ENCODE measurements around the gene TRIM7. TPM values are rescaled to one million over a fixed set of nuclear protein-coding genes. Genes with fewer than 3 reads are reported as not detected.

The TRIM7 gene
- total and polyA plus RNA-seq, 2 donors (not counting 1 experiment from before 2014, with no cell fraction given), result 1.7 to 7.4 TPM

GRCh38 chr5:181198905-181199519, 6.0 kb downstream of the TRIM7 start:
- Histone ChIP-seq H3K4me1 (ENCODE audit: control insufficient read depth in 2 of 2, insufficient read depth in 2 of 2, low read length in 2 of 2) (peaks cover 16 to 19% of the 10 kb centered on the region in 2 donors), H3K9ac (ENCODE audit: low read length) (no peak overlapping the region), H3K4me2 (replicated peaks; ENCODE audit: low read depth, low read length, poor library complexity, severe bottlenecking) (no peak overlapping the region), H3K9me3 (ENCODE audit: control extremely low read depth in 1 of 3, control insufficient read depth in 2 of 3, insufficient read depth in 1 of 3, low read length in 2 of 3) (peaks cover 0 to 2% (median 0%) of the 10 kb centered on the region in 3 donors), H3K79me2 (ENCODE audit: control insufficient read depth, insufficient read depth, low read length) (no peaks in the 10 kb centered on the region), H3K27ac (ENCODE audit: low read length in 2 of 2) (peak overlapping the region; percentile 18 to 50), H3K36me3 (replicated peaks in 1 of 2; ENCODE audit: control extremely low read depth in 1 of 2, control insufficient read depth in 1 of 2, extremely low read depth in 1 of 2, insufficient read depth in 2 of 2, low read length in 1 of 2) (no peaks in the 10 kb centered on the region), H3K4me3 (ENCODE audit: control extremely low read depth in 1 of 5, extremely low read depth in 1 of 5, insufficient read depth in 1 of 5, low read depth in 2 of 5, low read length in 4 of 5) (no peak overlapping the region), H2AFZ (ENCODE audit: insufficient read depth, low read depth, low read length, poor library complexity, severe bottlenecking) (no peak overlapping the region), H3K27me3 (replicated peaks in 1 of 4; ENCODE audit: control extremely low read depth in 1 of 4, control insufficient read depth in 3 of 4, insufficient read depth in 4 of 4, low read length in 3 of 4) (peaks cover 0 to 10% (median 4%) of the 10 kb centered on the region in 4 experiments), H4K20me1 (ENCODE audit: control insufficient read depth, insufficient read depth, low read length, poor library complexity, severe bottlenecking) (no peaks in the 10 kb centered on the region)
- intact Hi-C loops (cut with micrococcal nuclease), result loop anchor here (1.0 kb wide), 1 partner anchor 8 kb away; no protein-coding TSS in a partner anchor
- peaks cover 30% of the 10 kb centered on the region for H3K4me1 Mint-ChIP-seq
- ChIA-PET CTCF (interaction anchor here (1.1 to 1.9 kb wide), 7 partner anchors 8 to 39 kb away, joined by 3 to 11 read pairs (median 5); no protein-coding TSS in a partner anchor), POLR2A (interaction anchor here (0.7 to 2.4 kb wide), 7 partner anchors 9 to 368 kb away, joined by 4 to 9 read pairs (median 6); partner anchors contain the start of genes RACK1 and TRIM52)
- H3K27me3 Mint-ChIP-seq, result no peaks in the 10 kb centered on the region
- no peaks in the 10 kb centered on the region for H3K9me3 Mint-ChIP-seq (ENCODE audit: insufficient read depth)
- 66% methylated on average over 7 of the region's 9 CpGs for WGBS (ENCODE audit: insufficient coverage)
- H3K4me3 Mint-ChIP-seq, result peak overlapping the region; percentile 50
- ATAC-seq (ENCODE audit: low read depth) (peak; percentile 88), DNase-seq (peak; percentile 73)
- no peak for TF ChIP-seq CTCF (IDR thresholded peaks at IDR 0.05)
- TF ChIP-seq EZH2 (IDR thresholded peaks at IDR 0.05; ENCODE audit: borderline replicate concordance, insufficient read depth, low read depth, low read length, poor library complexity, severe bottlenecking), result no peak
- H3K27ac Mint-ChIP-seq, result peak overlapping the region; percentile 79

- no peak overlapping the region for H3K4me2 ChIP-seq (replicated peaks; ENCODE audit: low read depth, low read length, poor library complexity, severe bottlenecking)
- intact Hi-C loops (cut with micrococcal nuclease), result no loop called here
These were observed 6.8 kb downstream of the TRIM7 start for GRCh38 chr5:181198106-181198685.

More at GRCh38 chr5:181198106-181198685, 6.8 kb downstream of the TRIM7 start:
- no peaks in the 10 kb centered on the region for H4K20me1 ChIP-seq (ENCODE audit: control insufficient read depth, insufficient read depth, low read length, poor library complexity, severe bottlenecking)
- H3K36me3 ChIP-seq (replicated peaks in 1 of 2; ENCODE audit: control extremely low read depth in 1 of 2, control insufficient read depth in 1 of 2, extremely low read depth in 1 of 2, insufficient read depth in 2 of 2, low read length in 1 of 2), result no peaks in the 10 kb centered on the region
- H3K27ac Mint-ChIP-seq, result peak overlapping the region; percentile 79
- no peaks in the 10 kb centered on the region for H3K9me3 ChIP-seq (ENCODE audit: control extremely low read depth in 1 of 3, control insufficient read depth in 2 of 3, insufficient read depth in 1 of 3, low read length in 2 of 3)
- H3K79me2 ChIP-seq (ENCODE audit: control insufficient read depth, insufficient read depth, low read length), result no peaks in the 10 kb centered on the region
- ChIA-PET POLR2A (interaction anchor here (0.7 to 2.4 kb wide), 6 partner anchors 9 to 367 kb away, joined by 3 to 9 read pairs (median 6); partner anchors contain the start of genes RACK1 and TRIM52), CTCF (interaction anchor here (1.0 to 1.9 kb wide), 4 partner anchors 9 to 25 kb away, joined by 3 to 7 read pairs (median 6); no protein-coding TSS in a partner anchor)
- TF ChIP-seq EZH2 (IDR thresholded peaks at IDR 0.05; ENCODE audit: borderline replicate concordance, insufficient read depth, low read depth, low read length, poor library complexity, severe bottlenecking) (no peak), CTCF (IDR thresholded peaks at IDR 0.05) (no peak)
- H3K4me3 Mint-ChIP-seq, result no peak overlapping the region
- no peak overlapping the region for H3K9ac ChIP-seq (ENCODE audit: low read length)
- H3K4me3 ChIP-seq (ENCODE audit: control extremely low read depth in 1 of 5, extremely low read depth in 1 of 5, insufficient read depth in 1 of 5, low read depth in 2 of 5, low read length in 4 of 5), result no peak overlapping the region
- no peaks in the 10 kb centered on the region for H3K27me3 Mint-ChIP-seq
- peaks cover 26% of the 10 kb centered on the region for H3K4me1 Mint-ChIP-seq
- H2AFZ ChIP-seq (ENCODE audit: insufficient read depth, low read depth, low read length, poor library complexity, severe bottlenecking), result no peak overlapping the region
- peaks cover 0 to 2% (median 1%) of the 10 kb centered on the region in 4 experiments for H3K27me3 ChIP-seq (replicated peaks in 1 of 4; ENCODE audit: control extremely low read depth in 1 of 4, control insufficient read depth in 3 of 4, insufficient read depth in 4 of 4, low read length in 3 of 4)
- 79% methylated on average over 9 of the region's 12 CpGs for WGBS (ENCODE audit: insufficient coverage)
- ATAC-seq (ENCODE audit: low read depth) (no peak), DNase-seq (no peak)
- no peaks in the 10 kb centered on the region for H3K9me3 Mint-ChIP-seq (ENCODE audit: insufficient read depth)
- no peak overlapping the region for H3K27ac ChIP-seq (ENCODE audit: low read length in 2 of 2)
- peaks cover 10 to 11% of the 10 kb centered on the region in 2 donors for H3K4me1 ChIP-seq (ENCODE audit: control insufficient read depth in 2 of 2, insufficient read depth in 2 of 2, low read length in 2 of 2)
